H9 (cell line): Measurements from ENCODE around the gene KCNE4. TPM values are rescaled to one million over a fixed set of nuclear protein-coding genes. Genes with fewer than 3 reads are reported as not detected.

ENCODE experiments used
- DNase-seq: peaks from one replicate; pipeline ENCODE4 v3.0.0-alpha.2; 2017
- H2AFZ ChIP-seq: one replicate; pipeline ENCODE4 v1.6.1; 2013; ENCODE audit warnings: mild to moderate bottlenecking, low read length, control low read depth, moderate library complexity
- H2AK5ac ChIP-seq: 2 replicates; pipeline ENCODE4 v1.6.1; 2013; ENCODE audit warnings: low read length, control low read depth, mixed read lengths; ENCODE audit not compliant: insufficient read length
- H2BK120ac ChIP-seq: one replicate; pipeline ENCODE4 v1.6.1; 2013; ENCODE audit warnings: low read depth, mild to moderate bottlenecking, low read length, control low read depth, inconsistent platforms; ENCODE audit not compliant: poor library complexity, severe bottlenecking
- H2BK12ac ChIP-seq: 2 replicates; pipeline ENCODE4 v1.6.1; 2013; ENCODE audit warnings: low read length, control low read depth, mixed read lengths, low read depth; ENCODE audit not compliant: insufficient read length
- H2BK15ac ChIP-seq: 2 replicates; pipeline ENCODE4 v1.6.1; 2013; ENCODE audit warnings: low read depth, low read length, control low read depth
- H2BK20ac ChIP-seq: one replicate; pipeline ENCODE4 v1.6.1; 2013; ENCODE audit warnings: low read depth, mild to moderate bottlenecking, low read length, control low read depth, inconsistent platforms; ENCODE audit not compliant: poor library complexity, severe bottlenecking
- H2BK5ac ChIP-seq: 2 replicates; pipeline ENCODE4 v1.6.1; 2013; ENCODE audit warnings: low read length, control low read depth, mixed read lengths; ENCODE audit not compliant: insufficient read length
- H3K14ac ChIP-seq: 2 replicates; pipeline ENCODE4 v1.6.1; 2013; ENCODE audit warnings: low read length, control low read depth; ENCODE audit not compliant: insufficient read depth
- H3K18ac ChIP-seq: 2 replicates; pipeline ENCODE4 v1.6.1; 2013; ENCODE audit warnings: low read depth, mild to moderate bottlenecking, mixed read lengths, low read length, control low read depth; ENCODE audit not compliant: insufficient read length
- H3K23ac ChIP-seq: 2 replicates; pipeline ENCODE4 v1.6.1; 2013; ENCODE audit warnings: low read length, control low read depth, mixed read lengths, low read depth; ENCODE audit not compliant: insufficient read length
- H3K23me2 ChIP-seq: 2 replicates; pipeline ENCODE4 v1.6.1; 2013; ENCODE audit warnings: low read depth, mild to moderate bottlenecking, mixed read lengths, low read length, control low read depth; ENCODE audit not compliant: insufficient read length, poor library complexity, severe bottlenecking
- H3K27ac ChIP-seq: 2 replicates; pipeline ENCODE4 v1.5.1; 2013; ENCODE audit warnings: low read length, control low read depth, mixed read lengths, low read depth; ENCODE audit not compliant: insufficient read length
- H3K27me3 ChIP-seq: 2 replicates; pipeline ENCODE4 v1.6.1; 2013; ENCODE audit warnings: low read length, control low read depth, inconsistent platforms; ENCODE audit not compliant: insufficient read depth
- H3K4ac ChIP-seq: 2 replicates; pipeline ENCODE4 v1.6.1; 2013; ENCODE audit warnings: low read depth, mild to moderate bottlenecking, control low read depth, inconsistent platforms, low read length, moderate library complexity
- H3K4me1 ChIP-seq: 2 replicates; pipeline ENCODE4 v1.6.1; 2013; ENCODE audit warnings: low read length, control low read depth, inconsistent platforms; ENCODE audit not compliant: insufficient read depth
- H3K4me2 ChIP-seq: 2 replicates; pipeline ENCODE4 v1.6.1; 2013; ENCODE audit warnings: low read length, control low read depth, mixed read lengths; ENCODE audit not compliant: insufficient read length, insufficient read depth
- H3K56ac ChIP-seq: 2 replicates; pipeline ENCODE4 v1.6.1; 2013; ENCODE audit warnings: low read depth, mild to moderate bottlenecking, mixed read lengths, low read length, control low read depth; ENCODE audit not compliant: insufficient read length
- H3K79me1 ChIP-seq: 2 replicates; pipeline ENCODE4 v1.6.1; 2013; ENCODE audit warnings: low read depth, mild to moderate bottlenecking, moderate library complexity, low read length, control low read depth, inconsistent platforms; ENCODE audit not compliant: insufficient read depth, poor library complexity, severe bottlenecking
- H3K79me2 ChIP-seq: 2 replicates; pipeline ENCODE4 v1.6.1; 2013; ENCODE audit warnings: low read length, control low read depth, inconsistent platforms; ENCODE audit not compliant: insufficient read depth
- H3K9ac ChIP-seq: 2 replicates; pipeline ENCODE4 v1.6.1; 2013; ENCODE audit warnings: low read length, control low read depth, mixed read lengths; ENCODE audit not compliant: insufficient read length; ENCODE audit errors: extremely low read depth
- H3K9me3 ChIP-seq: one replicate; pipeline ENCODE4 v1.6.1; 2013; ENCODE audit warnings: low read depth, low read length, inconsistent platforms; ENCODE audit not compliant: control insufficient read depth
- H3T11ph ChIP-seq: one replicate; pipeline ENCODE4 v1.6.1; 2013; ENCODE audit warnings: mild to moderate bottlenecking, low read length, control low read depth, inconsistent platforms
- H4K20me1 ChIP-seq: one replicate; pipeline ENCODE4 v1.6.1; 2013; ENCODE audit not compliant: control insufficient read depth, insufficient read length, insufficient read depth
- H4K5ac ChIP-seq: 2 replicates; pipeline ENCODE4 v1.6.1; 2013; ENCODE audit warnings: low read depth, mild to moderate bottlenecking, mixed read lengths, low read length, control low read depth; ENCODE audit not compliant: insufficient read length
- H4K8ac ChIP-seq: replicated peaks from 2 replicates; pipeline ENCODE4 v1.6.1; 2013; ENCODE audit warnings: low read length, control low read depth, mixed read lengths, low read depth; ENCODE audit not compliant: insufficient read length
- H4K91ac ChIP-seq: 2 replicates; pipeline ENCODE4 v1.6.1; 2013; ENCODE audit warnings: low read depth, mild to moderate bottlenecking, moderate library complexity, mixed read lengths, low read length, control low read depth; ENCODE audit not compliant: insufficient read length
- H3K27ac Mint-ChIP-seq, 3 experiments: 2 replicates in 2 of 3; 3 replicates in 1 of 3; pipeline ENCODE4 v1.8.0; 2020 to 2021; ENCODE audit warnings: mixed read lengths in 3 of 3, mild to moderate bottlenecking in 1 of 3, moderate library complexity in 1 of 3
- H3K27me3 Mint-ChIP-seq: 2 replicates; pipeline ENCODE4 v1.8.0; 2021; ENCODE audit warnings: low read depth, mild to moderate bottlenecking, moderate library complexity, mixed read lengths
- H3K36me3 Mint-ChIP-seq, 3 experiments: 2 replicates in 2 of 3; 3 replicates in 1 of 3; pipeline ENCODE4 v1.8.0; 2020 to 2021; ENCODE audit warnings: low read depth in 3 of 3, mixed read lengths in 3 of 3; ENCODE audit not compliant: insufficient read depth in 1 of 3
- H3K4me1 Mint-ChIP-seq, 2 experiments: 2 replicates each; pipeline ENCODE4 v1.8.0; 2020; ENCODE audit warnings: mixed read lengths in 2 of 2
- H3K4me3 Mint-ChIP-seq, 2 experiments: 2 replicates in 1 of 2; 3 replicates in 1 of 2; pipeline ENCODE4 v1.8.0; 2020 to 2021; ENCODE audit warnings: mild to moderate bottlenecking in 2 of 2, mixed read lengths in 2 of 2, moderate library complexity in 1 of 2
- H3K9me3 Mint-ChIP-seq, 2 experiments: 2 replicates in 1 of 2; 3 replicates in 1 of 2; pipeline ENCODE4 v1.8.0; 2020; ENCODE audit warnings: mild to moderate bottlenecking in 2 of 2, mixed read lengths in 2 of 2, moderate library complexity in 1 of 2
- CTCF ChIP-seq: fragments of 200-600 bp; sonication (generic); conservative IDR thresholded peaks from 3 replicates; pipeline ENCODE4 v1.8.0; 2021; ENCODE audit warnings: antibody characterized with exemption, mild to moderate bottlenecking
- WGBS: extraction: QIAGEN DNeasy Blood & Tissue Kit; methylation state at CpG from one replicate; pipeline ENCODE4 v1.1.7; 2013; ENCODE audit warnings: missing lambda C conversion rate, low lambda C conversion rate, mixed read lengths; ENCODE audit not compliant: insufficient read length; ENCODE audit errors: extremely low coverage; 5-methylcytosine and 5-hydroxymethylcytosine counted together
- total RNA-seq: library from RNA; stranded (reverse); gene quantifications from 2 replicates; pipeline ENCODE4 v1.2.1, GENCODE V29; 2021

KCNE4 gene
- total RNA-seq, 1 experiment from 2014 or later = 0.24 TPM

- no peak overlapping the region for H3K4ac ChIP-seq
- no peak overlapping the region for H3K14ac ChIP-seq
- H3K18ac ChIP-seq = no peak overlapping the region
- H3K4me2 ChIP-seq = no peak overlapping the region
- Mint-ChIP-seq H3K27ac (no peak overlapping the region), H3K4me3 (no peak overlapping the region), H3K36me3 (no peaks in the 10 kb centered on the region; a peak in 1 of 7 replicates), H3K4me1 (peaks cover 5 to 10% of the 10 kb centered on the region in 2 experiments), H3K9me3 (no peaks in the 10 kb centered on the region), H3K27me3 (no peaks in the 10 kb centered on the region)
- H3K23me2 ChIP-seq = no peaks in the 10 kb centered on the region
- no peak overlapping the region for H3K9ac ChIP-seq
- H3K27me3 ChIP-seq = no peaks in the 10 kb centered on the region
- DNase-seq = no peak
- H2AK5ac ChIP-seq = no peak overlapping the region
- no peak overlapping the region for H2BK12ac ChIP-seq
- no peak overlapping the region for H2BK20ac ChIP-seq
- no peak overlapping the region for H3K27ac ChIP-seq
- H3K56ac ChIP-seq = no peak overlapping the region
- H4K8ac ChIP-seq = no peak overlapping the region
- no peak overlapping the region for H4K5ac ChIP-seq
- H4K91ac ChIP-seq = no peak overlapping the region
- no peaks in the 10 kb centered on the region for H3K79me1 ChIP-seq
- H2BK5ac ChIP-seq = no peak overlapping the region
- WGBS = no CpG with 5 or more reads among the region's 1 CpG
- no peak for TF ChIP-seq CTCF
- H4K20me1 ChIP-seq = no peaks in the 10 kb centered on the region
- no peak overlapping the region for H2BK120ac ChIP-seq
- H3K79me2 ChIP-seq = no peaks in the 10 kb centered on the region
- H3T11ph ChIP-seq = no peak overlapping the region
- no peaks in the 10 kb centered on the region for H3K9me3 ChIP-seq
- peaks cover 2% of the 10 kb centered on the region; the same call in 1 of the 2 replicates for H3K4me1 ChIP-seq
- H2AFZ ChIP-seq = no peak overlapping the region
- H3K23ac ChIP-seq = no peak overlapping the region
- no peak overlapping the region for H2BK15ac ChIP-seq
Observed at GRCh38 chr2:223090540-223091235, 38.7 kb downstream of the KCNE4 start.
